ENCODE measurements around the gene GRXCR2. TPM values are rescaled to one million over a fixed set of nuclear protein-coding genes. Genes with fewer than 3 reads are reported as not detected.

The GRXCR2 gene
- total RNA-seq: not detected

DNA sequence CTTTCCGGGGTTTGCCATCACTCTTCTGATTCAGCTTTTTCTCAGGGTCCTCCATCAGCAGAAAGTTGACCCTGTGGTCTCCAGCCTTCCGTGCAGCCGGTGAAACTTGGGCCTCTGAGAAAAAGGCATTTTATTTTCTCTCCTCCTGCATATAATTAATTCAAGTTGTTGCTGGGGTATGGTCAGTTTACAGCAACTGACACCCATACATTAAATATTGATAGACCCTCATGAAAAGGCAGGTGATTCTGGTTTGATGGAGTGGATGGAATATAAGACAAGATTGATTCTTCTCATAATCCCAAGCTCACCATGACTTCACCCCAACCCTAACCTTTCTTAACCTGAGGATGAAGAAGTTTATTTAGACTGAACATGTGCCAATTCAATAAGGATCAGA lies at the start of gene GRXCR2:
Gene GRXCR2, minus strand, starts transcription at position 101 of the 400 bp plus-strand sequence. Its CDS starts 46 bp downstream, at position 55.
- H3K36me3 Mint-ChIP-seq: no peaks in the 10 kb centered on the region

DNA sequence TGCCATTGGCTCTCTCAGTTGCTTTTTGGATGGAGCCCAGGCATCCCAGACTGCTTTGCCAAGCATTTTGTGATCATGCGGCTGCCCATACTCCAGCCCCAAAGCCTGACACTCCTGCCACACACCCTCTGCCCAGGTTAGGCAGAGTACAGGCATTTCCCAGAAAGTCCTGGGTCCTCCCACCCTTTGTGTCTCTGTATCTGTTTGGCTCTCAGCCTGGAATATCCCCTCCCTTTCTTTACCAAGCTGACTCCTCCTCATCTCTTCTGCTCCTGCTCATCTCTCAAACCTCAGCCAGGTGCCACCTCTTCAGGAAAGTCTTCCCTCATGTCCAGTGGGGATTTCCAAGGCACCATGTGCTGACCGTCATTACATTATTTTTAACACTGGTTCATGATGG lies 49.2 kb upstream of the GRXCR2 start:
- Mint-ChIP-seq H3K9me3 (no peaks in the 10 kb centered on the region), H3K36me3 (no peaks in the 10 kb centered on the region), H3K27ac (no peak overlapping the region), H3K27me3 (peaks cover 7% of the 10 kb centered on the region), H3K4me3 (no peak overlapping the region), H3K4me1 (no peaks in the 10 kb centered on the region)
- no peak for DNase-seq

More for the DNA sequence above, at the start of gene GRXCR2:
- H3K4me1 Mint-ChIP-seq: no peaks in the 10 kb centered on the region
- H3K27ac Mint-ChIP-seq: no peak within 1 kb of the TSS
- no peak within 1 kb of the TSS for H3K4me3 Mint-ChIP-seq
- H3K27me3 Mint-ChIP-seq: peaks cover 17% of the 10 kb centered on the region
- no peak for DNase-seq
- H3K9me3 Mint-ChIP-seq: no peaks in the 10 kb centered on the region

DNA sequence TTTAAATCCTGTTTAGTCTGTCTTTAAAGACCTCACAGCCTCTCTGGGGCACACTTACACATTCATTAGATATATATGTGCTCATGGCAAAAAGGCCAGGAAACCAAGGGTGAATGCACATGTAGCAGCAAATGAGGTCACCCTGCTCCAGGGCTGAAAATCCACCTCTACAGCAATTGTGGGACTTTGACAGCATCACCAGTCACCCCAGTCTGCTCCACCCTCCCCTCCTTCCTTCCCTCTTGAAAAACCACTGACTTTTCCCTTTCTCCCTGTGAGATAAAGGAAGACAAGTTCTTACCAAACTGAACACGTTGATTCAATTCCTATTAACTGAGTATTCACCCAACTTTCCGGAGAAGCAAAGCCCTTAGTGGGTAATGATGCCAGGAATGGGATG lies 48.4 kb upstream of the GRXCR2 start:
- H3K4me3 Mint-ChIP-seq: no peak overlapping the region
- no peaks in the 10 kb centered on the region for H3K9me3 Mint-ChIP-seq
- no peaks in the 10 kb centered on the region for H3K36me3 Mint-ChIP-seq
- no peaks in the 10 kb centered on the region for H3K4me1 Mint-ChIP-seq
- H3K27ac Mint-ChIP-seq: no peak overlapping the region
- H3K27me3 Mint-ChIP-seq: peaks cover 4% of the 10 kb centered on the region
- DNase-seq: no peak

- H3K9me3 Mint-ChIP-seq: no peaks in the 10 kb centered on the region
- peaks cover 4% of the 10 kb centered on the region for H3K27me3 Mint-ChIP-seq
- no peaks in the 10 kb centered on the region for H3K4me1 Mint-ChIP-seq
- no peaks in the 10 kb centered on the region for H3K36me3 Mint-ChIP-seq
- DNase-seq: no peak
- H3K4me3 Mint-ChIP-seq: no peak overlapping the region
- H3K27ac Mint-ChIP-seq: no peak overlapping the region
These were observed 47.9 kb upstream of the GRXCR2 start for GRCh38 chr5:145920542-145921210.

DNA sequence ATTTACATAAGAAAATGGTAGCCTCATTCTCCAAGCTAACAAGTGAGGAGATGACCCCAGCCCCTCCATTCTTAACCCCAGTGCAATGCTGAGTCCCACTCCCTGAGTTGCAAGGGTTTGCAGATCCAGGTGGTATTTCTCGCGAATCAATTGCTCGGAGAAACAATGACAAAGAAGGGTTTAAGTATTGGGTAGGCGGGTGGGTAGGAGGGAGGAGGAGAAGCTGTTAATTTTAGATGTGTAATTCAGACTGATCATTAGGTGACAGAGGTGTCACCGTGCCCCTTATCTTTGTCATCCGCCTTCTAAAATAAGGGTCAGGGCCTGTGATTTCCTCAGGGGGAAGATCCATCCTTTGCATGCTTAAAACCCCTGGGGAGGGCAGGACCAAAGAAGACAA lies 46.6 kb upstream of the GRXCR2 start:
- DNase-seq: no peak
- Mint-ChIP-seq H3K27ac (no peak overlapping the region), H3K4me1 (no peaks in the 10 kb centered on the region), H3K36me3 (no peaks in the 10 kb centered on the region), H3K4me3 (no peak overlapping the region), H3K9me3 (no peaks in the 10 kb centered on the region), H3K27me3 (peaks cover 4% of the 10 kb centered on the region)

- no peaks in the 10 kb centered on the region for H3K36me3 Mint-ChIP-seq
- no peak for DNase-seq
- no peak overlapping the region for H3K27ac Mint-ChIP-seq
- H3K9me3 Mint-ChIP-seq: no peaks in the 10 kb centered on the region
- peaks cover 4% of the 10 kb centered on the region for H3K27me3 Mint-ChIP-seq
- no peaks in the 10 kb centered on the region for H3K4me1 Mint-ChIP-seq
- no peak overlapping the region for H3K4me3 Mint-ChIP-seq
These were observed 45.6 kb upstream of the GRXCR2 start for GRCh38 chr5:145918397-145918796.

GRCh38 chr5:145917288-145917687 lies 44.5 kb upstream of the GRXCR2 start:
- DNase-seq: no peak
- no peak overlapping the region for H3K27ac Mint-ChIP-seq

GRCh38 chr5:145915970-145916638 lies 43.3 kb upstream of the GRXCR2 start:
- no peak for DNase-seq
- Mint-ChIP-seq H3K4me1 (no peaks in the 10 kb centered on the region), H3K27ac (no peak overlapping the region), H3K9me3 (no peaks in the 10 kb centered on the region), H3K4me3 (no peak overlapping the region), H3K36me3 (no peaks in the 10 kb centered on the region), H3K27me3 (no peaks in the 10 kb centered on the region)

More at GRCh38 chr5:145917288-145917687, 44.5 kb upstream of the GRXCR2 start:
- H3K4me3 Mint-ChIP-seq: no peak overlapping the region
- peaks cover 3% of the 10 kb centered on the region for H3K27me3 Mint-ChIP-seq
- no peaks in the 10 kb centered on the region for H3K36me3 Mint-ChIP-seq
- H3K9me3 Mint-ChIP-seq: no peaks in the 10 kb centered on the region
- no peaks in the 10 kb centered on the region for H3K4me1 Mint-ChIP-seq

GRCh38 chr5:145913701-145914100 lies 40.9 kb upstream of the GRXCR2 start:
- H3K4me1 Mint-ChIP-seq: no peaks in the 10 kb centered on the region
- DNase-seq: no peak
- H3K27me3 Mint-ChIP-seq: no peaks in the 10 kb centered on the region
- H3K36me3 Mint-ChIP-seq: no peaks in the 10 kb centered on the region
- H3K4me3 Mint-ChIP-seq: no peak overlapping the region
- H3K9me3 Mint-ChIP-seq: no peaks in the 10 kb centered on the region
- no peak overlapping the region for H3K27ac Mint-ChIP-seq

DNA sequence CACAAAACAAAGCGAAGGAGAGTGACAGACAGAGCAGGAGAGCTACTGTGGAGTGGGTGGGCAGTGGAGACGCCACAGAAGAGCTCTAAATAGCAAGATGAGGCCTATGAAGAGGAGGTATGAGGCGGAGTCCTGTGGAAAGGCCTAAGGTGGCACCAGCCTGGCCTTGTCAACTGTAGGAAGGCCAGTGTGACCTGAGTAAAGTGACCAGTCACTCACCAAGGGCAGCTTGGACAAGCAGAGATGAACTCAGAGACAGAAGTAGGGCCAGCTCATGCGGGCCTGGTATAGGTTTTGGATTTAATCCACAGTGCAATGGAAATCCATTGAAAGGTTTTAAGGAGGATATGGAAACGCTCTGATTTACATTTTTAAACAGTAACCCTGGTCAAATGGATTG lies 39.8 kb upstream of the GRXCR2 start:
- no peak for DNase-seq
- H3K9me3 Mint-ChIP-seq: no peaks in the 10 kb centered on the region
- no peak overlapping the region for H3K27ac Mint-ChIP-seq
- no peaks in the 10 kb centered on the region for H3K4me1 Mint-ChIP-seq
- H3K27me3 Mint-ChIP-seq: no peaks in the 10 kb centered on the region
- H3K4me3 Mint-ChIP-seq: no peak overlapping the region
- no peaks in the 10 kb centered on the region for H3K36me3 Mint-ChIP-seq

DNA sequence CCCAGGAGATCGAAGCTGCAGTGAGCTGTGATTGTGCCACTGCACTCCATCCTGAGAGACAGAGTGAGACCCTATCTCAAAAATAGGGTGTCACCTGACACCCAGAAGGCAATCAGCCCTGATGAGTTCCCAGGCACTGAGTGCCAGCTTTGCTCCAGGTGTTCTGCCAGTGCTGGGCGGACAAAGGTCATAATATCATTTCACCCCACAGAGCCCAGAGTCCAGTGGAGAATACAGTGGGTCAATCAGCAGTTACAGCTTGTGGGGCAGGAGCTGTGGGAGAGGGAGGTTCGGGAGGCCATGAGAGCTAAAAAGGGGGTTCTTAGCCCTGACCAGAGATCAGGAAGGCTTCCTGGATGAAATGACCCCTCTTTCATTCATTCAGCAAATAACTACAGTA lies 39.2 kb upstream of the GRXCR2 start:
- Mint-ChIP-seq H3K4me1 (no peaks in the 10 kb centered on the region), H3K4me3 (no peak overlapping the region), H3K9me3 (no peaks in the 10 kb centered on the region), H3K27me3 (no peaks in the 10 kb centered on the region), H3K27ac (no peak overlapping the region), H3K36me3 (no peaks in the 10 kb centered on the region)
- no peak for DNase-seq

DNA sequence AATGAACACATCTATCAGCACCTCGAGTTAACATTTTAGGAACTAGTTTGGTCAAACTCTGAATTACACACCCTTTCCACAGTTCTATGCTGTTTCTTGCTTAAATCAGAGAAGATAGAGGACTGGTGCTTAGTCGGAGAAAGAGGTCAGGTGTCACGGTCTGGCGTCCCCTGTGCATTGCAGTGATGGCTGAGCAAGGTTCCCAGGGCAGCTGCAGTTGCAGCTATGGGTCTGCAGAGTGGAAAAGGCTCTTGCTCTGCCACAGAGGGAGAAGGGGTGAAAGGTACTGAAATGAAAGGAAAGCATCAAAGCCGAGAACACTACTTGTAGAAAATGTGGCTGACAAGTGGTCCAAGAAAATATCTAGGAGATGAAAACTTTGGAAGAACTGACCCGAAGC lies 38.4 kb upstream of the GRXCR2 start:
- no peak for DNase-seq
- H3K27me3 Mint-ChIP-seq: no peaks in the 10 kb centered on the region
- H3K9me3 Mint-ChIP-seq: no peaks in the 10 kb centered on the region
- no peak overlapping the region for H3K27ac Mint-ChIP-seq
- no peaks in the 10 kb centered on the region for H3K4me1 Mint-ChIP-seq
- no peaks in the 10 kb centered on the region for H3K36me3 Mint-ChIP-seq
- H3K4me3 Mint-ChIP-seq: no peak overlapping the region

GRCh38 chr5:145908206-145908960 lies 35.6 kb upstream of the GRXCR2 start:
- no peak for DNase-seq
- Mint-ChIP-seq H3K36me3 (no peaks in the 10 kb centered on the region), H3K4me3 (no peak overlapping the region), H3K9me3 (no peaks in the 10 kb centered on the region), H3K27ac (no peak overlapping the region), H3K27me3 (peaks cover 2% of the 10 kb centered on the region), H3K4me1 (no peaks in the 10 kb centered on the region)

DNA sequence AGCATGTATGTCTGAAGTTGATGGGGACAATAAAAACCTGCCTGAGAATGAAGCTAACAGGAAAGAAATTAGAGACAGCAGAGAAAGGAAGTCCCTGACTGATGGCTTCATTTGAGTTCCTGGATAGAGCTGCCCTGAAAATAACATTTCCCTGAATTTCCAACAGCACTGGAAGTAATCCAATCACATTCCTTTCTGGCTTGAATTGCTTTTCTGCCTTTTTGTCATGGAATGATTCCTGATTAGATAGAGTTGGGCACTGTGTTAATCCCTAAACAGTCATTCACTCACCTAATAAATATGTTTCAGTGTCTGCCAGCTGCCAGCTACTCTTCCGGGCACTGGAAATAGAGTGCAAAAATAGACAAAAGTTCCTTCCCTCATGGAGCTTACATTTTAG lies 33.6 kb upstream of the GRXCR2 start:
- Mint-ChIP-seq H3K27me3 (peaks cover 3% of the 10 kb centered on the region), H3K4me1 (no peaks in the 10 kb centered on the region), H3K9me3 (no peaks in the 10 kb centered on the region), H3K36me3 (no peaks in the 10 kb centered on the region), H3K27ac (no peak overlapping the region), H3K4me3 (no peak overlapping the region)
- DNase-seq: no peak

- H3K4me3 Mint-ChIP-seq: no peak overlapping the region
These were observed 31.9 kb upstream of the GRXCR2 start for GRCh38 chr5:145904743-145905142.

More at GRCh38 chr5:145904743-145905142, 31.9 kb upstream of the GRXCR2 start:
- Mint-ChIP-seq H3K27me3 (peaks cover 3% of the 10 kb centered on the region), H3K36me3 (no peaks in the 10 kb centered on the region), H3K9me3 (peaks cover 6% of the 10 kb centered on the region), H3K27ac (no peak overlapping the region), H3K4me1 (no peaks in the 10 kb centered on the region)
- DNase-seq: no peak
